Right lung (tissue), 5 donors: Measurements from ENCODE around the gene OVAAL. TPM values are rescaled to one million over a fixed set of nuclear protein-coding genes. Genes with fewer than 3 reads are reported as not detected.

Source experiments
- DNase-seq, 2 donors: peaks; one replicate each; pipeline ENCODE4 v3.0.0-alpha.2; 2013
- polyA plus RNA-seq, 5 donors: library from polyadenylated mRNA; unstranded; fragments of 120-200 nt; gene quantifications; one replicate each; pipeline versions ENCODE4 v1.2.1 to v1.2.3, GENCODE V29; 2013; ENCODE audit warnings: inconsistent platforms in 1 of 5, low replicate concordance in 1 of 5; ENCODE audit not compliant: insufficient read length in 5 of 5, insufficient read depth in 1 of 5

The OVAAL gene
- polyA plus RNA-seq, 5 donors = not detected

GRCh38 chr1:180606155-180606554 is 47.4 kb downstream of the OVAAL start:
- DNase-seq = no peak

DNA sequence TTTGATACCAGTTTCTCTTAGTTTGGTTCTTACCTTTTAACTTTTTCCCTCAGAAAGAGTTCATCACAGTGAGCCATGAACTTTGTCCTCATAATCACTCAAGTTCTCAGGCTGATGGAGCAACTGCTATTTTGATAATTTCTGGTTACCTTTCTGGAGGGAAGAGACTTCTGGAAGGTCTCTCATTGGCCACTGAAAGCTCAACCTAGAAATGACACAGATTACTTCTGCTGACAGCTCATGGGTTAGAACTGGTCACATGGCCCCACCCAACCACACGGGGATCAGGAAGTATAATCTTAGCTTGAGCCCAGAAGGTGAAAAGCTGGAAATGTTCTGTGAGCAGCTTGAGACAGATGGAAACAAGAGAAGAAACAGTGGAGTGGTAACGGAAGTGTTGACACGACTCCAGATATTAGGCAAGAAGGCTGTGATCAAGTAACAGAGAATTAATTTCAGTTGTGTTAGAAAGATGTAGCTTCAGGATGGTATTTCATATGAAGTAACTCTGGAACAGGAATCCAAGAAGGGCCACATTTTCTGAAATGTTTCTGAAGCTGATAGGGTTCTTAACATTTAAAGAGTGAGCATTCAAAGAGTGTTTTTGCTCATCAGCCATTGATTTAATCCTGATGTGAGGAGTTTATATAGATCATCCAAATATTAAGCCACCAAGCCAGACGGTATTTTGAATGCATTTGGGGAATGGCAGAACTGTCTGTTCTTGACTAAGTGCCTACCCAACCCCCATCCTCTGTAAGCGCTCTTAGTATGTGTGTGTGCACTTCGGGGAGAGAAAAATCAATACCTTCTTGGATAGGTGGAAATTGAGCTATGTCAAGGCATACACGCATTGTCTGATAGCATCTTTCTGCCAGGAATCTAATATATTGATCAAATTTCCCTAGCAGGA is 51.1 kb downstream of the OVAAL start:
- peak; percentile 66 to 78 for DNase-seq

- DNase-seq = no peak
These were observed 51.8 kb downstream of the OVAAL start for GRCh38 chr1:180610556-180611015.

DNA sequence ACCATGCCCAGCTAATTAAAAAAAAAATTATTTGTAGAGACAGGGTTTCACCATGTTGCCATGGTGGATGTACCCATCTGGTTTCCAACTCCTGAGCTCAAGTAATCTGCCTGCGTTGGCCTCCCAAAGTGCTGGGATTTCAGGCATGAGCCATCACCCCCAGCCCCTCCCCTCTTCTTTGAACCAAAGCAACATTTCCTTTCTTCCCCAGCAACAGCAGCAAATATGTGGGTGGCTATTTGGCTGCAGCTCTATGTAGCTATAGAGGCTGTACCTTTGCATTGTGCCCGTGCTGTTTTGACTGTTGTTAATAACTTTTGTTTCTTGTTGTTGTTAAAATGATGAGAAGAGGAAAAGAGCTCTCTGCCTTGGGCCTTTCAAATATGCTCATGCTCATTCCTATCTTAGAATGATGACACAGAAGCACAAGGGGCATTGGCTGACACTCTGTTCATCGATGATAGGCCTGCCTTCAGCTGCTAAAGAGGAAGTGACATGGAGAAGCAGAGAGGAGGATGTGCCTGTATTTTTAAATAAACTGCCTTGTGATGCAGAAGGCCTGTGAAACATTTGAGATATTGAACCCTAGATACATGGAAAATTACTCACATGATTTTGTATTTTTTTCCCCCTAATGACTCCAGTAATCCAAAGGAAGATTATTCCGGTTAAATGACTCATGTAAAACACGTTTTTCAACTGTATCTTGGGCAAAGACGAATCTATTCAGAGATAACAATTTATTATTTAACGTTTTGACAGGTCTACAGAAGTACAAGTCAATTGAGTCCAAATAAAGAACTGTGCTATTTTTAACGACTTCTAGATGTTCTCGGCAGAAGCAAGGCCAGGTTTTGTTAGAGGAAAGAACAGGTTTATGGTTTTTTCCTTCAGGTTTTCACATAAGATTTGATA is 52.5 kb downstream of the OVAAL start:
- DNase-seq = peak; percentile 54 to 66

DNA sequence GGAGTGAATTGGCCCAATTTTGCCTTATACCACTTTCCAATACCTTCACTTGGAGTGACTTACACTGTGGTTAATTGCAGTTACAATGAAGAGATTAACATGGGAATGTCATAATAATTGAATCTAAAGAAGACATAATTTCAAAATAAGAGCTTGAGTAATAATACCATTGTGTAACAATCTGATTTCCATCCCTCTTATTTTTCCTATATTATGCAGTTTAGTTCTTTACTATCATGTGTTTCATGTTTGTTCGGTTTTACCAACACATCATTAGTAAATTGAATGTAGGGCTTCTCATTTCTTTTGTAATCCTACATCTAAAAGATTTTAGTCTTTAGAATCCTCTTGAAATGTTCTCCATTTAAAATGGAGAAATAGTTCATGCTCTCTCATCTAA is 53.9 kb downstream of the OVAAL start:
- DNase-seq = peak; percentile 56 to 69

DNA sequence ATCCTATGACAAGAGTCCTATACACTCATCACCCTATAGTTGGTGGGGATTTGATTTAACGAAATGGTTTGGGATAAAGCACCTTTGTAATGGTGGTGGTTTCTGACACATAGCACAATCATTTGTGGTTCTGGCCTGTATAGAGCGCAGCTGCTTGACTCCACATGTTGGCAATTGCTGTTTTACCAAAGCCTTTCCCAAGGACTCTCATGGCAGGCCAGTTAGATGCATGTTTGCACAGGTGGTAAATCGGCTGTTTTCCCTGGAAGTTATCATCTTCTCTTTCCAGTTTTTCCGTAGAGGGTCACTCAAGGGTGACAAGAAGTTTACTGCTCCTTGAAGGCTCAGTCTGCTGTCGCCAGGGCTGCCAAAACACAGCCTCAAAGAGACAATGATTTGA is 56.0 kb downstream of the OVAAL start:
- DNase-seq = no peak

DNA sequence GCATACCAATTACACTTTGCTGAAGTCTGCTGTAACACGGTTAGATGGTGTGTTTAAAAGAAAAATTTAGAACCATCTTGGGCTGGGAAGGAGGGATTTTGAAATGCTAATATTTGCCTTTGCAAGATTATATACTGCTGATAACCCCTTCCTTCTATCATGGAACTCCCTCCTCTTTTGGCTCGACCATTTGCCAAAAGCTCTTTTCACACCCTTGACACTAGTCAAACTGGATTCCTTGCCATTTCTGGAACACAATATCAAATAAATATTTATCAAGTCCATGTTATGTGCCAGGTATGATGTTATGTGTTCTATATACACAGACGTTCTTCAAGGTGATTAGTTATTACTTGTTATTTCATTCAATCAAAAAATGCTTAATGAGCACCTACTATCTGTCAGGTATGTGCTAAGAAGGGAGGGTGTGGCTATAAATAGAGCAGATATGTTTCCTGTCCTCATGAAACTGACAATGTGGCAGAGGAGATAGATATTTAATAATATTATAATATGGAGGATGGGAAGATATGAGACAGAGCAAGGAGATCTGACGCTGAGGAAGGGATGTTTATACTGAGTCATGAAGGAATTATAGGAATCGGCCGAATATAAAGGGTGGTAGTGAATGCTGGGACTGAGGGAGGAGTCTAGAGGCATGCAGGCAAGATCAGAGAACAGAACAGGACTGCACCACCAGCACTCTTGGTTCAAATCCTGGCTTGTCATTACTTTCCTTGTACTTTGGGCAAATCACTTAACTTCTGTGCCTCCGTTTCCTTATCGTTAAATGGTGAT is 56.9 kb downstream of the OVAAL start:
- no peak for DNase-seq

Other genes with a start within 250 kb of the OVAAL start
- 10 to 100 TPM; 70.5 to 83.2 (median 81.7) TPM for gene ACBD6, start 56.4 kb upstream of the OVAAL start, polyA plus RNA-seq
- gene XPR1, start 73.1 kb downstream of the OVAAL start, polyA plus RNA-seq = 10 to 100 TPM; 18.8 to 32.2 (median 28.6) TPM